ENCODE measurements around the gene CACNA1S.

GRCh38 chr1:201020721-201021629, 91.3 kb downstream of the CACNA1S start:
- peak; percentile 64 for TF ChIP-seq CTCF (conservative IDR thresholded peaks at IDR 0.05; ENCODE audit: low read length)
- no peak for TF ChIP-seq EZH2phosphoT487 (IDR thresholded peaks at IDR 0.05; ENCODE audit: borderline replicate concordance, low read depth, low read length)
